ENCODE data around the gene GJC2. TPM values are rescaled to one million over a fixed set of nuclear protein-coding genes. Genes with fewer than 3 reads are reported as not detected.
A peak's percentile ranks its signal among the peaks of the same experiment; 100 is the strongest.

GJC2 gene
- total and polyA plus RNA-seq, 8 donors = 0.46 to 26.6 (median 1.5) TPM; not detected in 2

DNA sequence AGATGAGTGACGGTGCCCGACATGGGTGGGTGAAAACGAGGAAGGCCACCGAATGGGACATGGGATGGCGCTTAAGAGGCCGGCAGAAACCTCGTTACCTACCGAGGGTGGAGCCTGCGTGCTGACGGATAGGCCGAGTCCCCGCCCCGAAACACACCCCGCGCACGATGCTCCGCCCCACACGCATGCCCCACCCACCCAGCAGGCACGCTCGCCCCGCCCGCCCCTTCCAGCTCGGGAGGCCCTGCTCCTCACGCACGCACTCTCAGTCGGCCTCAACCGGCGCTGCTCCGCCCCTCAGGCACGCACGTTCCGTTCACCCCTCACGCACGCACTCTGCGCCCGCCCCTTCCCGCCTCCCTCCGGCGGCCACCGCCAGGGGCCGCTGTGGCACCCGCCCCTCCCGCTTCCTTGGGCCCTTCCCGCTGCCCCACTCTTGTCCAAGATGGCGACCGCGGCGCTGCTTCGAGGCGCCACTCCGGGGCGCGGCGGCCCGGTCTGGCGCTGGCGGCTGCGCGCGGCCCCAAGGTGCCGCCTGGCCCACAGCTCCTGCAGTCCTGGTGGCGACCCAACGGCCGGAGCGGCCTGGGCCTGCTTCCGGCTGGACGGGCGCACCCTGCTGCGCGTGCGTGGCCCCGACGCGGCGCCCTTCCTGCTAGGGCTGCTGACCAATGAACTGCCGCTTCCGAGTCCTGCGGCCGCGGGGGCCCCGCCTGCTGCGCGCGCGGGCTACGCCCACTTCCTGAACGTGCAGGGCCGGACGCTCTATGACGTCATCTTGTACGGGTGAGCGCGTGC is 15.8 kb downstream of the GJC2 start, which contains the start of gene IBA57:
IBA57 (plus strand) TSS at position 433 of the 798 bp plus-strand sequence; CDS start at position 446, 13 bp downstream.
- peak; percentile 69 for TF ChIP-seq EP300 (IDR thresholded peaks at IDR 0.05)
- peak; percentile 87 to 95 (median 89) for TF ChIP-seq POLR2AphosphoS5 (IDR thresholded peaks at IDR 0.05)
- TF ChIP-seq, protein P1, sequence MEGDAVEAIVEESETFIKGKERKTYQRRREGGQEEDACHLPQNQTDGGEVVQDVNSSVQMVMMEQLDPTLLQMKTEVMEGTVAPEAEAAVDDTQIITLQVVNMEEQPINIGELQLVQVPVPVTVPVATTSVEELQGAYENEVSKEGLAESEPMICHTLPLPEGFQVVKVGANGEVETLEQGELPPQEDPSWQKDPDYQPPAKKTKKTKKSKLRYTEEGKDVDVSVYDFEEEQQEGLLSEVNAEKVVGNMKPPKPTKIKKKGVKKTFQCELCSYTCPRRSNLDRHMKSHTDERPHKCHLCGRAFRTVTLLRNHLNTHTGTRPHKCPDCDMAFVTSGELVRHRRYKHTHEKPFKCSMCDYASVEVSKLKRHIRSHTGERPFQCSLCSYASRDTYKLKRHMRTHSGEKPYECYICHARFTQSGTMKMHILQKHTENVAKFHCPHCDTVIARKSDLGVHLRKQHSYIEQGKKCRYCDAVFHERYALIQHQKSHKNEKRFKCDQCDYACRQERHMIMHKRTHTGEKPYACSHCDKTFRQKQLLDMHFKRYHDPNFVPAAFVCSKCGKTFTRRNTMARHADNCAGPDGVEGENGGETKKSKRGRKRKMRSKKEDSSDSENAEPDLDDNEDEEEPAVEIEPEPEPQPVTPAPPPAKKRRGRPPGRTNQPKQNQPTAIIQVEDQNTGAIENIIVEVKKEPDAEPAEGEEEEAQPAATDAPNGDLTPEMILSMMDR (IDR thresholded peaks at IDR 0.05) = peak in 5 of 7 experiments; percentile 74 to 97 (median 89)
- TF ChIP-seq POLR2A (IDR thresholded peaks at IDR 0.05) = peak in 1 of 4 donors; percentile 38
- WGBS, 5 donors = 0 to 1% (median 1%) methylated on average over 36 to 93 of the region's 93 CpGs
- H3K4me1 ChIP-seq = peaks cover 23 to 49% (median 38%) of the 10 kb centered on the region in 4 donors
- peaks cover 0 to 16% (median 10%) of the 10 kb centered on the region in 3 donors for H3K27me3 ChIP-seq
- H3K4me3 ChIP-seq = peak within 1 kb of the TSS; percentile 51 to 91 (median 65)
- H3K36me3 ChIP-seq = peaks cover 0 to 19% (median 8%) of the 10 kb centered on the region in 4 donors
- DNase-seq = peak; percentile 100
- H3K9me3 ChIP-seq = no peaks in the 10 kb centered on the region
- intact Hi-C loops (cut with DNase I; ENCODE audit: low total_unique reads) = no loop called here
- H3K27ac ChIP-seq = peak within 1 kb of the TSS; percentile 95 to 100 (median 99)

DNA sequence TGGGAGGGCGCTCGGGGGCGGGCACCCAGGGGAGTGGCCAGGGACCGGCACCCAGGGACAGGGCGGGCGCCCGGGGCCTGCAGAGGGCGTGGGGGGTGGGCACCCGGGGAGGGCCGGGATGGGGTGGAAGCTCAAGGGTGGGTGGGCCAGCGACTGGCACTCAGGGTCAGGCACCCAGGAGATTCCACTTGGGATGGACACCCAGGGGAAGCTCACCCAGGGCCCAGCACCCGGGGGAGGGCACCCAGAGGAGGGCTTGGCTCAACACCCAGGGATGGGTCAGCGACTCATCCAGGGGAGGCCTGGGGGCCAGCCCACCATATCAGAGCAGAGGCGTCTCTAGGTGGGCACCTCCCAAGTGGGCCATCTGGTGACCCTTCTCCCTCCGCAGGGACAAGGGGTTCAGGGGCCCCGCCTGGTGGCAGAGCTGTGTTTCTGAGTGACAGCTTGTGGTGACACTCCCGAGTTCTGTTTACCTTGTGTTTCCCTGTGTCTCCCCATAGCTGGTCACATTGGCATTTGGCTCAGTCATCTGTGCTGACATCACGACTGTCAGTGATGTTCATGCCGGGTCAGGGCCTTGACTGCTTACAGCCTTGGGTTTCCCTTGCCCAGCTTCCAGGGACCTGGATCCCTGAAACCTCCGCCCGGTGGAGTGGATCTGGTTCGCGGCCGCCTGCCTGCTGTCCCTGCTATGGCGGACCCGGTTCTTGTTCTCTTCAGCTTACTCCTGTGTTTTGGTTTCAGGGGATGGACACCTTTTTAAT is 16.6 kb downstream of the GJC2 start:
- peaks cover 23 to 48% (median 36%) of the 10 kb centered on the region in 4 donors for H3K4me1 ChIP-seq
- peak overlapping the region; percentile 51 to 91 (median 65) for H3K4me3 ChIP-seq
- TF ChIP-seq EP300 (IDR thresholded peaks at IDR 0.05) (no peak), POLR2A (IDR thresholded peaks at IDR 0.05) (no peak), POLR2AphosphoS5 (IDR thresholded peaks at IDR 0.05) (peak in 1 of 3 donors; percentile 9)
- TF ChIP-seq, protein P1 (IDR thresholded peaks at IDR 0.05) = peak in 2 of 7 experiments; percentile 32 to 37
- H3K27me3 ChIP-seq = peaks cover 0 to 16% (median 10%) of the 10 kb centered on the region in 3 donors
- 12 to 34% (median 20%) methylated on average over 10 to 26 of the region's 26 CpGs for WGBS, 5 donors
- DNase-seq = peak; percentile 63 to 89
- no peaks in the 10 kb centered on the region for H3K9me3 ChIP-seq
- intact Hi-C loops (cut with DNase I; ENCODE audit: low total_unique reads) = no loop called here
- H3K27ac ChIP-seq = peak overlapping the region; percentile 85 to 100 (median 99)
- H3K36me3 ChIP-seq = peaks cover 0 to 19% (median 9%) of the 10 kb centered on the region in 4 donors

DNA sequence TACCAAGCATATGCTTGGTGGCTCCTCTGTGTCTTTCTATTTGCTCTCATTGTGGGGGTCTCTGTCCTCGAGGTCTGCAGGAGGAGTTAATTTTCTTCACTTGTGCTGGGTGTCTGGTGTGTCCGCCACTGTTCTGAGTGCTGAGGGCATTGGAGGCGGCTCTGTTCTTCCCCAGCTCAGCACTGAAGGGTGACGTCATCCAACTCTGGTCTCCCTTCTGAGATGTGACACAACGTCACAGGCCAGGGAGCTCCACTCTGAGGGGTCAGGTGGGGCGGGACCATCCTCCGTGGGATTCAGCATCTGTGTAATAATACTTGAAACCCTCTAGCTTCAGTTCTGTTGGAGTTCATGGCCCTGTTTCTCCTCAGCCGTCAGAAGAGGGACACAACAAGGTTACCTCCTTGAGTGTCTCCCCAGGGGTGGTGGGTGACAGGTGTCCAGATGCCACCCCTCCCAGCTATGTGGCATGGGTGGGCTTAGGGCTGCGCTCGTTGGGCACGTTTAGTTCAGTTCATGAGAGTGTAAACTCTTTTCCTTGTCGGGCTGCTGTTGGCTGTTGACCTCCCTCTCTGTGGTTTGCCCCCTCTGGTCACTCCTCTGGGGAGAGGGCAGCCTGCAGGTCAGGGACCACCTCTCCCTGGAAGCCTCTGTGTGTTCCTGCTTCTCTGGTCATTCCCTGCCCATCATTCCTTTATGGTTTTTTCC is 19.0 kb downstream of the GJC2 start:
- DNase-seq = peak in 1 of 2 donors; percentile 2
- no peaks in the 10 kb centered on the region for H3K9me3 ChIP-seq
- peaks cover 4 to 32% (median 20%) of the 10 kb centered on the region in 4 donors for H3K4me1 ChIP-seq
- 81 to 85% (median 84%) methylated on average over 12 of the region's 12 CpGs for whole genome bisulfite sequencing, 5 donors
- no peaks in the 10 kb centered on the region for H3K27me3 ChIP-seq
- intact Hi-C loops (cut with DNase I; ENCODE audit: low total_unique reads) = no loop called here
- H3K36me3 ChIP-seq = peaks cover 0 to 19% (median 9%) of the 10 kb centered on the region in 4 donors
- TF ChIP-seq, protein P1 (IDR thresholded peaks at IDR 0.05) = no peak
- TF ChIP-seq POLR2A (IDR thresholded peaks at IDR 0.05) (no peak), EP300 (IDR thresholded peaks at IDR 0.05) (no peak), POLR2AphosphoS5 (IDR thresholded peaks at IDR 0.05) (no peak)
- H3K27ac ChIP-seq = peak overlapping the region in 1 of 5 donors; percentile 100
- no peak overlapping the region for H3K4me3 ChIP-seq

All from stomach (tissue), 9 donors.